CD4-positive, alpha-beta T cell (primary cell): ENCODE measurements around the gene GLIS1. TPM values are rescaled to one million over a fixed set of nuclear protein-coding genes. Genes with fewer than 3 reads are reported as not detected.

ENCODE experiments used
- ATAC-seq: fragments of 200-7000 bp; cut with Tn5 transposase; one replicate; pipeline ENCODE4 v1.10.0; 2022; ENCODE audit warnings: mild to moderate bottlenecking; ENCODE audit not compliant: poor library complexity
- CTCF ChIA-PET: fragments of 350-600 bp; sonication (Branson Sonifier 250); formaldehyde crosslinking; loops from one replicate; lab custom pipeline; 2021; ENCODE audit warnings: antibody characterized with exemption, inconsistent platforms; lab: Charles Lee
- POLR2A ChIA-PET: fragments of 350-600 bp; sonication (Branson Sonifier 250); formaldehyde crosslinking; loops from one replicate; lab custom pipeline; 2021; ENCODE audit warnings: antibody characterized with exemption, inconsistent platforms; lab: Charles Lee
- DNase-seq, 14 experiments: peaks; one replicate each; pipeline ENCODE4 v3.0.0-alpha.2; 2013 to 2020; ENCODE audit warnings: mixed read lengths in 2 of 14
- H3K27ac ChIP-seq, 2 donors: one replicate each; pipeline versions ENCODE4 v1.5.1 to v1.7.0; 2013; ENCODE audit warnings: low read length in 2 of 2, low read depth in 1 of 2, mild to moderate bottlenecking in 1 of 2
- H3K27me3 ChIP-seq, 2 experiments: 1 replicate in 1 of 2; 2 replicates in 1 of 2; pipeline versions ENCODE4 v1.6.1 to v1.7.0; 2013; ENCODE audit warnings: low read length in 2 of 2, control low read depth in 1 of 2, mild to moderate bottlenecking in 1 of 2, moderate library complexity in 1 of 2; ENCODE audit not compliant: insufficient read depth in 2 of 2, control insufficient read depth in 1 of 2
- H3K36me3 ChIP-seq: one replicate; pipeline ENCODE4 v1.6.1; 2013; ENCODE audit warnings: low read length, control low read depth; ENCODE audit not compliant: insufficient read depth
- H3K4me1 ChIP-seq: one replicate; pipeline ENCODE4 v1.6.1; 2013; ENCODE audit warnings: low read length, control low read depth; ENCODE audit not compliant: insufficient read depth
- H3K4me3 ChIP-seq: one replicate; pipeline ENCODE4 v1.5.1; 2013; ENCODE audit warnings: mild to moderate bottlenecking, low read length, moderate library complexity
- H3K9me3 ChIP-seq, 2 experiments: 1 replicate in 1 of 2; 2 replicates in 1 of 2; pipeline versions ENCODE4 v1.6.1 to v1.7.0; 2013; ENCODE audit warnings: low read length in 2 of 2, mild to moderate bottlenecking in 2 of 2, control low read depth in 1 of 2, moderate library complexity in 1 of 2; ENCODE audit not compliant: control insufficient read depth in 1 of 2, insufficient read depth in 1 of 2
- H3K27ac Mint-ChIP-seq: one replicate; pipeline ENCODE4 v1.8.0; 2020; ENCODE audit warnings: mixed read lengths
- H3K27me3 Mint-ChIP-seq: one replicate; pipeline ENCODE4 v1.8.0; 2021; ENCODE audit warnings: mixed read lengths
- H3K36me3 Mint-ChIP-seq: one replicate; pipeline ENCODE4 v1.8.0; 2021; ENCODE audit warnings: low read depth, mixed read lengths
- H3K4me1 Mint-ChIP-seq: one replicate; pipeline ENCODE4 v1.8.0; 2021; ENCODE audit warnings: low read depth, mixed read lengths
- H3K4me3 Mint-ChIP-seq: one replicate; pipeline ENCODE4 v1.8.0; 2020; ENCODE audit warnings: mild to moderate bottlenecking, mixed read lengths
- H3K9me3 Mint-ChIP-seq: one replicate; pipeline ENCODE4 v1.8.0; 2020; ENCODE audit warnings: mixed read lengths
- CTCF ChIP-seq: fragments of 200-600 bp; IDR thresholded peaks from one replicate; pipeline ENCODE4 v1.8.0; 2022; ENCODE audit warnings: antibody characterized with exemption, mild to moderate bottlenecking
- intact Hi-C, 2 experiments: fragments of 100-400 bp; cut with DNase I in 1 of 2; cut with micrococcal nuclease in 1 of 2; formaldehyde crosslinking; loops; one replicate each; pipeline versions ENCODE4 v1.15.1 to v1.9.0; 2023 to 2025; cut with DNase I, micrococcal nuclease
- total RNA-seq, 174 experiments: library from RNA in 2 of 174; stranded (reverse) in 2 of 174; gene quantifications; one replicate each; pipeline ENCODE4 v1.2.3 and lab custom pipeline; 2021 to 2026

GLIS1 gene
- total RNA-seq, 2 experiments from 2014 or later, result not detected

GRCh38 chr1:53549781-53550180, 189.2 kb downstream of the GLIS1 start:
- intact Hi-C loops, result no loop called here
- Mint-ChIP-seq H3K9me3 (no peaks in the 10 kb centered on the region), H3K4me3 (no peak overlapping the region), H3K27me3 (no peaks in the 10 kb centered on the region), H3K4me1 (no peaks in the 10 kb centered on the region), H3K36me3 (no peaks in the 10 kb centered on the region), H3K27ac (no peak overlapping the region)
- ATAC-seq (no peak), DNase-seq (peak in 1 of 14 experiments; percentile 11)
- no peak for TF ChIP-seq CTCF
- H3K27me3 ChIP-seq, result peaks cover 0 to 4% of the 10 kb centered on the region in 2 experiments
- CTCF ChIA-PET, result no interaction called here
- H3K9me3 ChIP-seq, result no peaks in the 10 kb centered on the region
- no peaks in the 10 kb centered on the region for H3K36me3 ChIP-seq
- no peaks in the 10 kb centered on the region for H3K4me1 ChIP-seq
- H3K4me3 ChIP-seq, result no peak overlapping the region
- no peak overlapping the region for H3K27ac ChIP-seq
- POLR2A ChIA-PET, result no interaction called here

GRCh38 chr1:53549287-53549686, 189.7 kb downstream of the GLIS1 start:
- Mint-ChIP-seq H3K9me3 (no peaks in the 10 kb centered on the region), H3K4me3 (no peak overlapping the region), H3K27ac (no peak overlapping the region), H3K4me1 (no peaks in the 10 kb centered on the region), H3K36me3 (no peaks in the 10 kb centered on the region), H3K27me3 (no peaks in the 10 kb centered on the region)
- H3K4me1 ChIP-seq, result no peaks in the 10 kb centered on the region
- ATAC-seq (no peak), DNase-seq (no peak)
- CTCF ChIA-PET, result no interaction called here
- intact Hi-C loops, result no loop called here
- no peak overlapping the region for H3K27ac ChIP-seq
- no peaks in the 10 kb centered on the region for H3K9me3 ChIP-seq
- peaks cover 0 to 4% of the 10 kb centered on the region in 2 experiments for H3K27me3 ChIP-seq
- no peak overlapping the region for H3K4me3 ChIP-seq
- no peak for TF ChIP-seq CTCF
- POLR2A ChIA-PET, result no interaction called here
- no peaks in the 10 kb centered on the region for H3K36me3 ChIP-seq

DNA sequence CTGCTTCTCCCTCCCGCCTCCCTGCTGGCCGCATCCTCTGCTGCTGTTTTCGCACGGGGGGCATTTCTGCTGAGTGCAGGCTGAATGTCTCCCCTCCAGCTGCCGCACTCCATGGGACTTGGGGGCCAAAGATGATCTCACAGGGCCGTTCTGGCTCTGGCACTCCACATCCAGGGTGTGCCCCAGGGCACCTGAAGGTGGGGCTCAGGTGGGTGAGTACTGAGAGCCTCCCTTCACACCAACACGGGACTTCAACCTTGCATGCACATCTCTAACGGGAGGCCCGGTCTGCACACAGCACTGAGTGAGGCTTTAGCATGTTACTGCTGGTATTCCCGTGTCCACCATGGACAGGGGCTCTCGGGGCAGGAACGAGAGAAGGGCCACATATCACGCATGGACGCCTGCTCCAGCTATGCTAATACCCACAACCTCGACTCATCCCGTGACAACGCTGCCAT, 190.9 kb downstream of the GLIS1 start:
- CTCF ChIA-PET, result no interaction called here
- Mint-ChIP-seq H3K36me3 (no peaks in the 10 kb centered on the region), H3K27ac (no peak overlapping the region), H3K4me3 (no peak overlapping the region), H3K27me3 (no peaks in the 10 kb centered on the region), H3K4me1 (no peaks in the 10 kb centered on the region), H3K9me3 (no peaks in the 10 kb centered on the region)
- H3K27ac ChIP-seq, result no peak overlapping the region
- H3K9me3 ChIP-seq, result no peaks in the 10 kb centered on the region
- no peak for ATAC-seq
- intact Hi-C loops, result no loop called here
- no peak overlapping the region for H3K4me3 ChIP-seq
- H3K36me3 ChIP-seq, result no peaks in the 10 kb centered on the region
- no peak for TF ChIP-seq CTCF
- peaks cover 0 to 4% of the 10 kb centered on the region in 2 experiments for H3K27me3 ChIP-seq
- DNase-seq, result peak in 1 of 14 experiments; percentile 19
- POLR2A ChIA-PET, result no interaction called here
- no peaks in the 10 kb centered on the region for H3K4me1 ChIP-seq
